H1 (cell line): Measurements from ENCODE around the gene GXYLT2. TPM values are rescaled to one million over a fixed set of nuclear protein-coding genes. Genes with fewer than 3 reads are reported as not detected.

Source experiments
- CTCF ChIA-PET: fragments of 300-600 bp; sonication (Branson Sonifier 250); formaldehyde crosslinking; loops from one replicate; lab custom pipeline; 2021; ENCODE audit not compliant: partially characterized antibody; lab: Charles Lee
- POLR2A ChIA-PET: fragments of 300-600 bp; sonication (Branson Sonifier 250); formaldehyde crosslinking; loops from one replicate; lab custom pipeline; 2021; ENCODE audit warnings: inconsistent platforms; ENCODE audit not compliant: partially characterized antibody; lab: Charles Lee
- DNase-seq, 2 experiments: peaks; one replicate each; pipeline versions ENCODE4 v3.0.0 to v3.0.0-alpha.2; 2010 to 2022; ENCODE audit warnings: low spot score in 2 of 2, low read depth in 1 of 2, mixed read lengths in 1 of 2
- FAIRE-seq: peaks from 2 replicates; lab custom pipeline; 2011; peaks lifted over from hg19 to GRCh38; lab: Jason Lieb, UNC
- H2AFZ ChIP-seq: 2 replicates; pipeline ENCODE4 v1.8.1; 2012; ENCODE audit warnings: low read length, inconsistent platforms
- H2AK5ac ChIP-seq: 2 replicates; pipeline ENCODE4 v1.6.1; 2013; ENCODE audit warnings: low read depth, low read length
- H2BK120ac ChIP-seq: replicated peaks from 2 replicates; pipeline ENCODE3; 2013; ENCODE audit warnings: low read depth, low read length, inconsistent platforms
- H2BK12ac ChIP-seq: 2 replicates; pipeline ENCODE4 v1.6.1; 2013; ENCODE audit warnings: low read depth, low read length
- H2BK15ac ChIP-seq: 2 replicates; pipeline ENCODE4 v1.6.1; 2013; ENCODE audit warnings: low read length
- H2BK20ac ChIP-seq: 2 replicates; pipeline ENCODE4 v1.6.1; 2013; ENCODE audit warnings: low read length
- H2BK5ac ChIP-seq: 2 replicates; pipeline ENCODE4 v1.6.1; 2013; ENCODE audit warnings: low read depth, low read length
- H3K14ac ChIP-seq: 2 replicates; pipeline ENCODE4 v1.6.1; 2013; ENCODE audit warnings: inconsistent platforms; ENCODE audit not compliant: insufficient read length
- H3K18ac ChIP-seq: 2 replicates; pipeline ENCODE4 v1.6.1; 2013; ENCODE audit warnings: low read length; ENCODE audit errors: extremely low read depth
- H3K23ac ChIP-seq: 2 replicates; pipeline ENCODE4 v1.6.1; 2013; ENCODE audit warnings: inconsistent platforms; ENCODE audit not compliant: insufficient read length
- H3K23me2 ChIP-seq: 2 replicates; pipeline ENCODE4 v1.6.1; 2013; ENCODE audit warnings: low read depth, low read length
- H3K27ac ChIP-seq: 2 replicates; pipeline ENCODE4 v1.6.1; 2011; ENCODE audit warnings: low read depth, low read length, inconsistent platforms
- H3K27me3 ChIP-seq, 4 experiments: replicated peaks in 1 of 4; 1 replicate in 1 of 4; 2 replicates in 3 of 4; pipeline versions ENCODE4 v1.6.1 to v1.8.1; 2011 to 2013; ENCODE audit warnings: low read length in 3 of 4, mild to moderate bottlenecking in 3 of 4, inconsistent platforms in 2 of 4, mixed read lengths in 2 of 4, moderate library complexity in 1 of 4; ENCODE audit not compliant: control insufficient read depth in 3 of 4, insufficient read depth in 3 of 4; ENCODE audit errors: extremely low read depth in 1 of 4
- H3K36me3 ChIP-seq, 4 experiments: 2 replicates each; pipeline versions ENCODE4 v1.6.1 to v1.8.1; 2011 to 2013; ENCODE audit warnings: mild to moderate bottlenecking in 4 of 4, low read length in 3 of 4, moderate library complexity in 2 of 4, control low read depth in 1 of 4, inconsistent platforms in 1 of 4; ENCODE audit not compliant: insufficient read depth in 4 of 4, control insufficient read depth in 2 of 4
- H3K4ac ChIP-seq: replicated peaks from 2 replicates; pipeline ENCODE3; 2013; ENCODE audit warnings: low read length, low read depth, mixed read lengths, inconsistent platforms; ENCODE audit not compliant: insufficient read length
- H3K4me1 ChIP-seq, 4 experiments: replicated peaks in 1 of 4; 1 replicate in 1 of 4; 2 replicates in 3 of 4; pipeline versions ENCODE4 v1.6.1 to v1.8.1; 2011 to 2013; ENCODE audit warnings: low read length in 3 of 4, inconsistent platforms in 2 of 4, mixed read lengths in 1 of 4; ENCODE audit not compliant: insufficient read depth in 4 of 4, control insufficient read depth in 3 of 4
- H3K4me2 ChIP-seq, 2 experiments: 2 replicates each; pipeline versions ENCODE4 v1.6.1 to v1.8.1; 2011 to 2013; ENCODE audit warnings: low read depth in 2 of 2, low read length in 2 of 2, control low read depth in 1 of 2, inconsistent platforms in 1 of 2, mild to moderate bottlenecking in 1 of 2; ENCODE audit not compliant: insufficient read depth in 1 of 2
- H3K4me3 ChIP-seq, 4 experiments: fragments of 200-600, 300-600 bp in 1 of 4; sonication (generic), shearing (Covaris generic), sonication (Bioruptor Twin) in 1 of 4; 2 replicates each; pipeline versions ENCODE4 v1.5.1 to v1.8.1; 2011 to 2016; ENCODE audit warnings: low read length in 4 of 4, low read depth in 3 of 4, control low read depth in 2 of 4, inconsistent platforms in 2 of 4, mild to moderate bottlenecking in 2 of 4, mixed read lengths in 1 of 4, moderate library complexity in 1 of 4; ENCODE audit not compliant: insufficient read depth in 2 of 4; ENCODE audit errors: extremely low read depth in 1 of 4
- H3K56ac ChIP-seq: replicated peaks from 2 replicates; pipeline ENCODE3; 2013; ENCODE audit warnings: low read depth, mild to moderate bottlenecking, mixed read lengths, low read length, inconsistent platforms; ENCODE audit not compliant: insufficient read length
- H3K79me1 ChIP-seq: 2 replicates; pipeline ENCODE4 v1.6.1; 2013; ENCODE audit warnings: low read depth, low read length, control low read depth
- H3K79me2 ChIP-seq, 2 experiments: 2 replicates each; pipeline versions ENCODE4 v1.6.1 to v1.8.1; 2012 to 2013; ENCODE audit warnings: low read length in 2 of 2, mild to moderate bottlenecking in 2 of 2, inconsistent platforms in 1 of 2; ENCODE audit not compliant: insufficient read depth in 2 of 2, control insufficient read depth in 1 of 2
- H3K9ac ChIP-seq, 4 experiments: replicated peaks in 1 of 4; 1 replicate in 1 of 4; 2 replicates in 3 of 4; pipeline versions ENCODE4 v1.6.1 to v1.8.1; 2011 to 2013; ENCODE audit warnings: low read depth in 3 of 4, low read length in 3 of 4, control low read depth in 2 of 4, mild to moderate bottlenecking in 2 of 4, moderate library complexity in 2 of 4, inconsistent platforms in 1 of 4; ENCODE audit errors: extremely low read depth in 1 of 4
- H3K9me3 ChIP-seq, 2 experiments: 2 replicates each; pipeline versions ENCODE4 v1.6.1 to v1.8.1; 2012 to 2013; ENCODE audit warnings: mild to moderate bottlenecking in 2 of 2, moderate library complexity in 2 of 2, control low read depth in 1 of 2, inconsistent platforms in 1 of 2, low read depth in 1 of 2, low read length in 1 of 2, mixed read lengths in 1 of 2; ENCODE audit not compliant: insufficient read depth in 2 of 2
- H4K20me1 ChIP-seq, 2 experiments: replicated peaks in 1 of 2; 2 replicates each; pipeline versions ENCODE3 to v1.8.1; 2011 to 2013; ENCODE audit warnings: inconsistent platforms in 2 of 2, low read length in 2 of 2, mild to moderate bottlenecking in 1 of 2; ENCODE audit not compliant: insufficient read depth in 2 of 2, control insufficient read depth in 1 of 2
- H4K5ac ChIP-seq: 2 replicates; pipeline ENCODE4 v1.6.1; 2013; ENCODE audit warnings: low read length, low read depth, mixed read lengths, inconsistent platforms; ENCODE audit not compliant: insufficient read length
- H4K8ac ChIP-seq: 2 replicates; pipeline ENCODE4 v1.8.0; 2013; ENCODE audit warnings: mild to moderate bottlenecking, moderate library complexity, low read length, inconsistent platforms; ENCODE audit not compliant: insufficient read depth; ENCODE audit errors: extremely low read depth
- H4K91ac ChIP-seq: replicated peaks from 2 replicates; pipeline ENCODE3; 2013; ENCODE audit warnings: low read length, mixed read lengths, inconsistent platforms; ENCODE audit not compliant: insufficient read length
- BACH1 ChIP-seq: IDR thresholded peaks from 2 replicates; pipeline ENCODE4 v1.6.1; 2012; ENCODE audit warnings: low read length, improper control_type of control experiment
- CEBPB ChIP-seq: IDR thresholded peaks from 2 replicates; pipeline ENCODE4 v1.6.1; 2012; ENCODE audit warnings: low read depth, low read length
- CTBP2 ChIP-seq: IDR thresholded peaks from 2 replicates; pipeline ENCODE4 v1.7.0; 2011; ENCODE audit warnings: borderline replicate concordance, mild to moderate bottlenecking, moderate library complexity, mixed read lengths, low read length; ENCODE audit not compliant: insufficient read depth, insufficient read length
- GTF2F1 ChIP-seq: IDR thresholded peaks from 2 replicates; pipeline ENCODE4 v1.6.1; 2012; ENCODE audit warnings: low read depth, low read length, improper control_type of control experiment, borderline replicate concordance
- HDAC6 ChIP-seq: IDR thresholded peaks from one replicate; pipeline ENCODE4 v1.7.1; 2012; ENCODE audit warnings: low read depth, mild to moderate bottlenecking, inconsistent platforms, low read length, moderate library complexity
- KDM1A ChIP-seq: fragments of 200-600, 300-600 bp; sonication (generic); IDR thresholded peaks from 2 replicates; pipeline ENCODE4 v1.7.1; 2016; ENCODE audit warnings: mild to moderate bottlenecking, low read length, borderline replicate concordance
- RXRA ChIP-seq: IDR thresholded peaks from 2 replicates; pipeline ENCODE4 v1.6.1; 2011; ENCODE audit warnings: low read depth, mild to moderate bottlenecking, low read length, moderate library complexity; ENCODE audit not compliant: insufficient read depth
- SIN3A ChIP-seq, 2 experiments: IDR thresholded peaks in 1 of 2; conservative IDR thresholded peaks in 1 of 2; 2 replicates each; pipeline ENCODE4 v1.6.1; 2011 to 2012; ENCODE audit warnings: low read length in 2 of 2, improper control_type of control experiment in 1 of 2, low read depth in 1 of 2, mild to moderate bottlenecking in 1 of 2
- SUZ12 ChIP-seq: fragments of 200-600 bp; sonication (generic); IDR thresholded peaks from 2 replicates; pipeline ENCODE4 v1.6.1; 2012; ENCODE audit warnings: mild to moderate bottlenecking, inconsistent platforms, low read length, moderate library complexity, mixed read lengths
- TBP ChIP-seq: IDR thresholded peaks from 2 replicates; pipeline ENCODE4 v1.6.1; 2011; ENCODE audit warnings: low read depth, low read length, improper control_type of control experiment
- YY1 ChIP-seq: IDR thresholded peaks from 2 replicates; pipeline ENCODE4 v1.6.1; 2011; ENCODE audit warnings: low read depth, mild to moderate bottlenecking, low read length
- WGBS, 2 experiments: shearing (Covaris generic) in 1 of 2; methylation state at CpG; one replicate each; pipeline versions ENCODE4 v1.1.6 to v1.1.7; 2013 to 2015; ENCODE audit warnings: low lambda C conversion rate in 2 of 2, mixed read lengths in 2 of 2, inconsistent platforms in 1 of 2, low coverage in 1 of 2, missing lambda C conversion rate in 1 of 2; ENCODE audit not compliant: insufficient replicate concordance in 2 of 2, insufficient coverage in 1 of 2, insufficient read length in 1 of 2; ENCODE audit errors: extremely low coverage in 1 of 2, missing lambda C conversion rate in 1 of 2; 5-methylcytosine and 5-hydroxymethylcytosine counted together
- polyA plus RNA-seq, 7 experiments: library from polyadenylated mRNA; depleted of rRNA in 3 of 7; stranded (reverse) in 5 of 7; unstranded in 2 of 7; fragments of >200 nt in 5 of 7; fragments of 200-250 nt in 2 of 7; gene quantifications; 1 replicate in 5 of 7; 2 replicates in 1 of 7; 4 replicates in 1 of 7; pipeline versions ENCODE4 v1.2.1 to v1.2.3, GENCODE V29; 2011 to 2013; ENCODE audit warnings: missing spikeins in 2 of 7, mixed read lengths in 2 of 7
- total RNA-seq: library from RNA; stranded (reverse); fragmentation: NEBNext Ultra II Directional; extraction: Animal tissue kit (Norgen Biotek cat#: 25700); gene quantifications from 2 replicates; pipeline ENCODE4 v1.2.1, GENCODE V29; 2021
- TF ChIP-seq, protein P1 (sequence below): IDR thresholded peaks from 2 replicates; pipeline ENCODE4 v1.6.1; 2012; ENCODE audit warnings: low read length, inconsistent platforms

GXYLT2 gene
- total and polyA plus RNA-seq, 2 of the 8 experiments (the other 6 are each of a cell fraction or from before 2014, with no cell fraction given): 1.8 to 5.6 TPM

DNA sequence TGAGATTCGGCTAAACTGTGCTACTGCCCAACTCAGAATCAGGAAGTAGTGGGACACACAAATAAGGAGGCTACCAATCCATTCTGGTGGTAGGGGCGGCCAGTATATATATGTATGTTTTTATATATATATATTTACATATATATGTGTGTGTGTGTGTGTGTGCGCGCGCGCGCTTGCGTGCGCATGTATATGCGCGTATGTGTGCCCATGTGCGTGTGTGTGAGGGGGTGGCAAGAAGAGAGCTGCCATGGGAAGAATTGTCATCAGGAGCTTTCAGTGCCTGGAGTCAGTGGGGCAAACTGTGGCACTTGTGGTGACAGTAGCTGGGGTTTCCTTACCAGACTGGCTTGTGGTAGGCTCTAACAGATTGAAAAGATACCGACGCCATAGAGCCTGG, 26.5 kb downstream of the GXYLT2 start:
- H2BK12ac ChIP-seq: no peak overlapping the region
- no peak overlapping the region for H2BK15ac ChIP-seq
- H3K36me3 ChIP-seq: no peaks in the 10 kb centered on the region; a peak in 1 of 8 replicates
- POLR2A ChIA-PET: no interaction called here
- no peak overlapping the region for H3K4ac ChIP-seq
- H3K4me2 ChIP-seq: no peak overlapping the region
- no peak overlapping the region for H2AK5ac ChIP-seq
- no peaks in the 10 kb centered on the region for H3K27me3 ChIP-seq
- no peak overlapping the region for H3K56ac ChIP-seq
- no peak overlapping the region for H3K9ac ChIP-seq
- no peak overlapping the region for H3K14ac ChIP-seq
- H3K18ac ChIP-seq: no peak overlapping the region
- no peaks in the 10 kb centered on the region for H3K4me1 ChIP-seq
- no peak for FAIRE-seq
- TF ChIP-seq CEBPB (no peak), SIN3A (conservative IDR thresholded peaks at IDR 0.05 in 1 of 2, IDR thresholded peaks at IDR 0.05 in 1 of 2; ENCODE audit: low read depth in 1 of 2, low read length in 2 of 2) (no peak), SUZ12 (no peak), TBP (no peak), RXRA (no peak), KDM1A (no peak), YY1 (no peak), BACH1 (no peak), HDAC6 (no peak), GTF2F1 (no peak), CTBP2 (no peak)
- TF ChIP-seq, protein P1, sequence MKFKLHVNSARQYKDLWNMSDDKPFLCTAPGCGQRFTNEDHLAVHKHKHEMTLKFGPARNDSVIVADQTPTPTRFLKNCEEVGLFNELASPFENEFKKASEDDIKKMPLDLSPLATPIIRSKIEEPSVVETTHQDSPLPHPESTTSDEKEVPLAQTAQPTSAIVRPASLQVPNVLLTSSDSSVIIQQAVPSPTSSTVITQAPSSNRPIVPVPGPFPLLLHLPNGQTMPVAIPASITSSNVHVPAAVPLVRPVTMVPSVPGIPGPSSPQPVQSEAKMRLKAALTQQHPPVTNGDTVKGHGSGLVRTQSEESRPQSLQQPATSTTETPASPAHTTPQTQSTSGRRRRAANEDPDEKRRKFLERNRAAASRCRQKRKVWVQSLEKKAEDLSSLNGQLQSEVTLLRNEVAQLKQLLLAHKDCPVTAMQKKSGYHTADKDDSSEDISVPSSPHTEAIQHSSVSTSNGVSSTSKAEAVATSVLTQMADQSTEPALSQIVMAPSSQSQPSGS: no peak
- H2BK120ac ChIP-seq: no peak overlapping the region
- no peak overlapping the region for H4K5ac ChIP-seq
- H2AFZ ChIP-seq: no peak overlapping the region
- H4K8ac ChIP-seq: no peak overlapping the region
- no peak for DNase-seq
- H3K4me3 ChIP-seq: no peak overlapping the region
- 93% methylated on average over 14 of the region's 14 CpGs; no CpG with 5 or more reads in 1 of the 2 experiments for WGBS, 2 experiments
- no peak overlapping the region for H2BK20ac ChIP-seq
- H3K9me3 ChIP-seq: no peaks in the 10 kb centered on the region
- CTCF ChIA-PET: interaction anchor here (1.2 to 1.6 kb wide), 3 partner anchors 10 to 63 kb away, joined by 6 to 10 read pairs (median 6); no protein-coding TSS in a partner anchor
- no peaks in the 10 kb centered on the region for H3K23me2 ChIP-seq
- H3K79me1 ChIP-seq: no peaks in the 10 kb centered on the region
- H3K23ac ChIP-seq: no peak overlapping the region
- H4K91ac ChIP-seq: no peak overlapping the region
- no peaks in the 10 kb centered on the region for H3K79me2 ChIP-seq
- H4K20me1 ChIP-seq: no peaks in the 10 kb centered on the region
- no peak overlapping the region for H2BK5ac ChIP-seq
- no peak overlapping the region for H3K27ac ChIP-seq
